LNCaP clone FGC (cell line): ENCODE results near the gene HSBP1L1.

ENCODE experiments used
- DNase-seq: peaks from one replicate; pipeline ENCODE4 v3.0.0-alpha.2; 2011; ENCODE audit warnings: low read depth
- H3K4me3 ChIP-seq: 2 replicates; pipeline ENCODE4 v1.5.1; 2011; ENCODE audit warnings: mild to moderate bottlenecking, low read depth, low read length, control low read depth
- TF ChIP-seq, protein P1 (sequence below): IDR thresholded peaks from 2 replicates; pipeline ENCODE4 v1.5.1; 2012; ENCODE audit warnings: mild to moderate bottlenecking; ENCODE audit not compliant: control insufficient read depth, insufficient read depth; ENCODE audit errors: extremely low read depth

Gene HSBP1L1

GRCh38 chr18:79924814-79925731 is 39.4 kb upstream of the HSBP1L1 start:
- no peak for DNase-seq
- no peak overlapping the region for H3K4me3 ChIP-seq
- TF ChIP-seq, protein P1, sequence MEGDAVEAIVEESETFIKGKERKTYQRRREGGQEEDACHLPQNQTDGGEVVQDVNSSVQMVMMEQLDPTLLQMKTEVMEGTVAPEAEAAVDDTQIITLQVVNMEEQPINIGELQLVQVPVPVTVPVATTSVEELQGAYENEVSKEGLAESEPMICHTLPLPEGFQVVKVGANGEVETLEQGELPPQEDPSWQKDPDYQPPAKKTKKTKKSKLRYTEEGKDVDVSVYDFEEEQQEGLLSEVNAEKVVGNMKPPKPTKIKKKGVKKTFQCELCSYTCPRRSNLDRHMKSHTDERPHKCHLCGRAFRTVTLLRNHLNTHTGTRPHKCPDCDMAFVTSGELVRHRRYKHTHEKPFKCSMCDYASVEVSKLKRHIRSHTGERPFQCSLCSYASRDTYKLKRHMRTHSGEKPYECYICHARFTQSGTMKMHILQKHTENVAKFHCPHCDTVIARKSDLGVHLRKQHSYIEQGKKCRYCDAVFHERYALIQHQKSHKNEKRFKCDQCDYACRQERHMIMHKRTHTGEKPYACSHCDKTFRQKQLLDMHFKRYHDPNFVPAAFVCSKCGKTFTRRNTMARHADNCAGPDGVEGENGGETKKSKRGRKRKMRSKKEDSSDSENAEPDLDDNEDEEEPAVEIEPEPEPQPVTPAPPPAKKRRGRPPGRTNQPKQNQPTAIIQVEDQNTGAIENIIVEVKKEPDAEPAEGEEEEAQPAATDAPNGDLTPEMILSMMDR = no peak

DNA sequence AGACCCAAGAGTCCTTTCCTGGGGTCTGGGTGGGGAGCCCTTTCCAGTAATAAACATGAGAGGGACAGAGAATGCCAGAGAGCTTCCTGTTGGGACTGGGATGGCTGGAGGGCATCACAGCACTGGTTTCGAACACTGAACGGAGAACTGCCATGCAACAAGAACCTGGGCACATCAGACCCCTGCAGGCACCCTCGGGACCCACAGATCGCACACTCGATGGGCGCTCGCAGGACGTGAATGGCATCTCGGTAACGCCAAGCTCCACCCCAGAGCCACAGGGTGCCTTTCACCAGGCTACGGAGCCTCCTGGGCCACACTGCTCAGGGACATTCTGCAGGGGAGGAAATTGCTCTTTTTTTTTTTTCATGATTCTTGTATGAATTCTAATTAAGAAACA is 38.1 kb upstream of the HSBP1L1 start:
- DNase-seq = no peak
- no peak overlapping the region for H3K4me3 ChIP-seq
- TF ChIP-seq, protein P1 = no peak

GRCh38 chr18:79926715-79927606 is 37.5 kb upstream of the HSBP1L1 start:
- TF ChIP-seq, protein P1 = no peak
- DNase-seq = no peak
- H3K4me3 ChIP-seq = no peak overlapping the region

DNA sequence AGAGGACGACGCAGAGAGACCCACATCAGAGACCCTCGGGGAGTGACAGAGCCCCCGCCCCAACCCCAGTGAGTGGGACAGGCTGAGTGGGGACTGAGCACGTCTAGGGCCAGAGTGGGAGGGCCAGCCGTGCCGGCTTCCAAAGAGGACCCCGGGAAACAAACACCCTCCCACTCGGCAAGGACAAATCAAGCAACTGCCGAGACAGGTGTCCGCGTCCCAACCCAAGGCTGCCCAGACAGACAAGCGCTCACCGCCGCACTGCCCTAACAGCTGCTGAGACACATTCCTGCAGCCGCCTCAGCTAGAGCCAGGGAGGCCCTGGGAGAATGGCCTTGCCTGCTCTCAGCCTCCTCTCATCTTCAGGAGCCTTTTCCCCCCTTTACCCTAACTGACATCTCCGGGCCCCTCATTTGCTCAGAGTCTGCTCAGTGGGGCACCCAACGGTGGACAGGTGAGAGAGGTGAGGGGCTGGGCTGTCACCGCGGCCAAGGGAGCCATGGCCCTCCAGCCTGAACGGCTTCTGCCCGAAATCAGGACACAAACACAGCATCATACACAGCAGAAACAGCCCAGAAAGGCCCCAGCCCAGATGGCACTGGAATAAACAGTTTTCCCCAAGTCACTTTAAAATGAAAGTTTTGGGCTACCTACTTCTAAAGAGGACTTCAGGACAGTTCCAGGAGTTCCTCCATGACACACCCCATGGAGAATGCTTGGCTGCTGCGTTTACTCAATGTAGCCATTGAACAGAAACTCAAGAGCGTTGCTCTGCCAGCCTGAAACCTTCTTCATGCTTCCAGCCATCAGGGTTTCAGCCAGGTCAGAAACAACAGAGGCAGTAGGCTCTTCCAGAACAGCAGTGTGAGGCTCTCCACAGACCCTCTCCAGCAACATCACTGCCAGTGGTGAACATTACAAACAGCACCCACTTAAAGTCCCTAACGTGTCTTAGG is 36.6 kb upstream of the HSBP1L1 start:
- DNase-seq = no peak
- TF ChIP-seq, protein P1 = no peak
- no peak overlapping the region for H3K4me3 ChIP-seq

GRCh38 chr18:79928563-79928960 is 35.9 kb upstream of the HSBP1L1 start:
- H3K4me3 ChIP-seq = no peak overlapping the region
- DNase-seq = no peak
- TF ChIP-seq, protein P1 = no peak

DNA sequence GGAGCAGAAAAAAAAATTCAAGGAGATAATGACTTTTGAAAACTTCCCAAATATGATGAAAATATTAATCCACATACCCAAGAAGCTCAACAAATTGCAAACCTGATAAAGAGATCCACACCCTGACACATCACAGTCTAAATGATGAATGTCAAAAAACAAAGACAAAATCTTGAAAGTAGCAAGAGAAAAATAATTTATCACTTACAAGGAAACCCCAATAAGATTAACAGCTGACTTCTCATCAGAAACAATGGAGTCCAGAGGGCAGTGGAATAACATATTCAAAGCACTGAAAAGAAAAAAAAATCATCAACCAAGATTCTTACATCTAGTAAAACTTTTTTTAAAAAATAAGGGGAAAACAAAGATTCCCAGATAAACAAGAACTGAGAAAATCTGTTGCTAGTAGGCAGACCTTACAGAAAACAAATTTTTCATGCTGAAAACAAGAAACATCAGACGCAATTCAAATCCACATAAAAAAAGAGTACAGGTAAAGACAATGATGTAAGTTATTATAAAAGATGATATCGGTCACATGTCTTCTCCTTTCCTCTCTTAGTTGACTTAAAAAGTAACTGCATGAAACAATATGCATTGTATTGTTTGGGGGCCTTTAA is 34.3 kb upstream of the HSBP1L1 start:
- H3K4me3 ChIP-seq = no peak overlapping the region
- DNase-seq = no peak
- TF ChIP-seq, protein P1 = no peak
